HL-60 (cell line): ENCODE data around the gene FMNL3.
A peak's percentile ranks its signal among the peaks of the same experiment; 100 is the strongest.

ENCODE experiments used
- DNase-seq, 2 experiments: peaks; one replicate each; pipeline ENCODE4 v3.0.0-alpha.2; 2010 to 2020; ENCODE audit warnings: low read depth in 1 of 2, low spot score in 1 of 2
- H3K27ac ChIP-seq: fragments of 250-450 bp; sonication (Bioruptor Pico); replicated peaks from 2 replicates; pipeline ENCODE4 v1.5.1; 2020; ENCODE audit warnings: mild to moderate bottlenecking, moderate library complexity
- H3K27me3 ChIP-seq: fragments of 250-450 bp; sonication (Bioruptor Pico); 2 replicates; pipeline ENCODE4 v1.5.1; 2021; ENCODE audit warnings: mild to moderate bottlenecking, moderate library complexity; ENCODE audit not compliant: insufficient read depth, poor library complexity, severe bottlenecking
- H3K4me3 ChIP-seq: replicated peaks from 2 replicates; pipeline ENCODE4 v1.5.1; 2011; ENCODE audit warnings: mild to moderate bottlenecking, control low read depth, low read length; ENCODE audit not compliant: insufficient read depth
- GABPA ChIP-seq: IDR thresholded peaks from 2 replicates; pipeline ENCODE4 v1.6.1; 2012; ENCODE audit warnings: low read depth
- POLR2AphosphoS5 ChIP-seq: IDR thresholded peaks from 2 replicates; pipeline ENCODE4 v1.6.1; 2012; ENCODE audit warnings: low read depth
- SPI1 ChIP-seq: IDR thresholded peaks from 2 replicates; pipeline ENCODE4 v1.6.1; 2012; ENCODE audit warnings: low read depth, mild to moderate bottlenecking, borderline replicate concordance
- long read RNA-seq: library from polyadenylated mRNA; unstranded; transcript quantifications from one replicate; pipeline ENCODE4 v2.0.0, GENCODE V29; 2020
- TF ChIP-seq, protein P1 (sequence below): IDR thresholded peaks from one replicate; pipeline ENCODE4 v1.5.1; 2011; ENCODE audit warnings: low read length, control low read depth, inconsistent platforms; ENCODE audit not compliant: insufficient read depth
- TF ChIP-seq, protein P2 (sequence below): IDR thresholded peaks from 2 replicates; pipeline ENCODE4 v1.6.1; 2012; ENCODE audit warnings: low read depth; ENCODE audit not compliant: insufficient replicate concordance

The FMNL3 gene, protein sequence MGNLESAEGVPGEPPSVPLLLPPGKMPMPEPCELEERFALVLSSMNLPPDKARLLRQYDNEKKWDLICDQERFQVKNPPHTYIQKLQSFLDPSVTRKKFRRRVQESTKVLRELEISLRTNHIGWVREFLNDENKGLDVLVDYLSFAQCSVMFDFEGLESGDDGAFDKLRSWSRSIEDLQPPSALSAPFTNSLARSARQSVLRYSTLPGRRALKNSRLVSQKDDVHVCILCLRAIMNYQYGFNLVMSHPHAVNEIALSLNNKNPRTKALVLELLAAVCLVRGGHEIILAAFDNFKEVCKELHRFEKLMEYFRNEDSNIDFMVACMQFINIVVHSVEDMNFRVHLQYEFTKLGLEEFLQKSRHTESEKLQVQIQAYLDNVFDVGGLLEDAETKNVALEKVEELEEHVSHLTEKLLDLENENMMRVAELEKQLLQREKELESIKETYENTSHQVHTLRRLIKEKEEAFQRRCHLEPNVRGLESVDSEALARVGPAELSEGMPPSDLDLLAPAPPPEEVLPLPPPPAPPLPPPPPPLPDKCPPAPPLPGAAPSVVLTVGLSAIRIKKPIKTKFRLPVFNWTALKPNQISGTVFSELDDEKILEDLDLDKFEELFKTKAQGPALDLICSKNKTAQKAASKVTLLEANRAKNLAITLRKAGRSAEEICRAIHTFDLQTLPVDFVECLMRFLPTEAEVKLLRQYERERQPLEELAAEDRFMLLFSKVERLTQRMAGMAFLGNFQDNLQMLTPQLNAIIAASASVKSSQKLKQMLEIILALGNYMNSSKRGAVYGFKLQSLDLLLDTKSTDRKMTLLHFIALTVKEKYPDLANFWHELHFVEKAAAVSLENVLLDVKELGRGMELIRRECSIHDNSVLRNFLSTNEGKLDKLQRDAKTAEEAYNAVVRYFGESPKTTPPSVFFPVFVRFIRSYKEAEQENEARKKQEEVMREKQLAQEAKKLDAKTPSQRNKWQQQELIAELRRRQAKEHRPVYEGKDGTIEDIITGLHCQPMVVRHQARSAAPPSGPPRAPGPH
- long read RNA-seq: 0 reads

DNA sequence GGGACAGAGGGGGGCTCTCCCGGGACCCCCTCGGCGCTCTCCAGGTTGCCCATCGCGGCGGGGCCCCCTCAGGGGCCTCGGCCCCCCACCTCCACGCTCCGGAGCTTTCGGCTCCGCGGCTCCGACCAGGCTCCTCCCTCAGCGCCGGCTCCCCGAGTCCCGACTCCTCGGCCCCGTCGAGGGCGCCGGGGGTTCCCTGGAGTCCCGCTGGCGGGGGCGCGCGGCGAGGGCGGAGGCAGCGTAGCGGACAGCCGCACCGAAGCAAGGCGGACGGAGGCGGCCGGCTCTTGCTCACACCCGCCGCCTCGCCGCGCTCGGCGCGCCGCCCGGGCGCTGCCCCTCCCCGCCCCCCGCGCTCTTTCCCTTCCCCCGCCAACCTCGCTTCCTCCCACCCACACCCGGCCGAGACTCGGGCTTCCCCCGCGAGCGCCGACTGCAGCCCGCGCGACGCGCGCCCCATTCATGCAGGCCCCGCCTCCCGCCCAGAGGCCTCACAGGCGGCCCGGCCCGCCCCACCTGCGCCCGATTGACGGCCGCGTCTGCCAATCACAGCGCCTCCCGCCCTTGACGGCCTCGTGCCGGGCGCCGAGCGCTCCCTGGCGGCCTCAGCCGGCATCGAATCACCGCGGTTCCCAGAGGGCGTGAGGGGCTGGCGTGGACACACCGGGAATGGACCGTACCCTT lies at the start of gene FMNL3:
Gene FMNL3 (minus strand): TSS at position 278 of the 684 bp plus-strand sequence. CDS start 225 bp downstream, at position 53.
- peak within 1 kb of the TSS; percentile 81 for H3K4me3 ChIP-seq
- H3K27ac ChIP-seq: peak within 1 kb of the TSS; percentile 54
- H3K27me3 ChIP-seq: no peaks in the 10 kb centered on the region
- TF ChIP-seq, protein P1, sequence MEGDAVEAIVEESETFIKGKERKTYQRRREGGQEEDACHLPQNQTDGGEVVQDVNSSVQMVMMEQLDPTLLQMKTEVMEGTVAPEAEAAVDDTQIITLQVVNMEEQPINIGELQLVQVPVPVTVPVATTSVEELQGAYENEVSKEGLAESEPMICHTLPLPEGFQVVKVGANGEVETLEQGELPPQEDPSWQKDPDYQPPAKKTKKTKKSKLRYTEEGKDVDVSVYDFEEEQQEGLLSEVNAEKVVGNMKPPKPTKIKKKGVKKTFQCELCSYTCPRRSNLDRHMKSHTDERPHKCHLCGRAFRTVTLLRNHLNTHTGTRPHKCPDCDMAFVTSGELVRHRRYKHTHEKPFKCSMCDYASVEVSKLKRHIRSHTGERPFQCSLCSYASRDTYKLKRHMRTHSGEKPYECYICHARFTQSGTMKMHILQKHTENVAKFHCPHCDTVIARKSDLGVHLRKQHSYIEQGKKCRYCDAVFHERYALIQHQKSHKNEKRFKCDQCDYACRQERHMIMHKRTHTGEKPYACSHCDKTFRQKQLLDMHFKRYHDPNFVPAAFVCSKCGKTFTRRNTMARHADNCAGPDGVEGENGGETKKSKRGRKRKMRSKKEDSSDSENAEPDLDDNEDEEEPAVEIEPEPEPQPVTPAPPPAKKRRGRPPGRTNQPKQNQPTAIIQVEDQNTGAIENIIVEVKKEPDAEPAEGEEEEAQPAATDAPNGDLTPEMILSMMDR: peak; percentile 71
- TF ChIP-seq SPI1: no peak
- peak; percentile 92 to 96 for DNase-seq

DNA sequence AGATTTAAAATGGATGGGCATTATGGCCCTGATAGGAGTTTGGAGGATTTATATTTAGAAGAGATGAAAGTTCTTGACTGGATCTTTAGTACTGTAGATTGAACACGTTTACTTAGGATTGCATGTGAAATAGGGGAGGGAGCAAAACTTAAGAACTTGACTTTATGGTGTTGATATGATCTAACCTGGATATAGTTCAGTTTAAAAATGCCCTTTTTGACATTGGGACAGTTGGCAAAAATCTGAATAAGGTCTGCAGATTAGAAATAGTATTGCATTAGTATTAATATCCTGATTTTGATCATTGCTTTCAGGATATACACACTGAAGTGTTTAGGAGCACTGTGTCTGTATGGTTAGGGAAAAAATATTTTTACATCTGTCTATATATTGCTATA lies 43.8 kb upstream of the FMNL3 start:
- TF ChIP-seq POLR2AphosphoS5 (no peak), SPI1 (no peak), GABPA (no peak)
- TF ChIP-seq, protein P1: no peak
- TF ChIP-seq, protein P2, sequence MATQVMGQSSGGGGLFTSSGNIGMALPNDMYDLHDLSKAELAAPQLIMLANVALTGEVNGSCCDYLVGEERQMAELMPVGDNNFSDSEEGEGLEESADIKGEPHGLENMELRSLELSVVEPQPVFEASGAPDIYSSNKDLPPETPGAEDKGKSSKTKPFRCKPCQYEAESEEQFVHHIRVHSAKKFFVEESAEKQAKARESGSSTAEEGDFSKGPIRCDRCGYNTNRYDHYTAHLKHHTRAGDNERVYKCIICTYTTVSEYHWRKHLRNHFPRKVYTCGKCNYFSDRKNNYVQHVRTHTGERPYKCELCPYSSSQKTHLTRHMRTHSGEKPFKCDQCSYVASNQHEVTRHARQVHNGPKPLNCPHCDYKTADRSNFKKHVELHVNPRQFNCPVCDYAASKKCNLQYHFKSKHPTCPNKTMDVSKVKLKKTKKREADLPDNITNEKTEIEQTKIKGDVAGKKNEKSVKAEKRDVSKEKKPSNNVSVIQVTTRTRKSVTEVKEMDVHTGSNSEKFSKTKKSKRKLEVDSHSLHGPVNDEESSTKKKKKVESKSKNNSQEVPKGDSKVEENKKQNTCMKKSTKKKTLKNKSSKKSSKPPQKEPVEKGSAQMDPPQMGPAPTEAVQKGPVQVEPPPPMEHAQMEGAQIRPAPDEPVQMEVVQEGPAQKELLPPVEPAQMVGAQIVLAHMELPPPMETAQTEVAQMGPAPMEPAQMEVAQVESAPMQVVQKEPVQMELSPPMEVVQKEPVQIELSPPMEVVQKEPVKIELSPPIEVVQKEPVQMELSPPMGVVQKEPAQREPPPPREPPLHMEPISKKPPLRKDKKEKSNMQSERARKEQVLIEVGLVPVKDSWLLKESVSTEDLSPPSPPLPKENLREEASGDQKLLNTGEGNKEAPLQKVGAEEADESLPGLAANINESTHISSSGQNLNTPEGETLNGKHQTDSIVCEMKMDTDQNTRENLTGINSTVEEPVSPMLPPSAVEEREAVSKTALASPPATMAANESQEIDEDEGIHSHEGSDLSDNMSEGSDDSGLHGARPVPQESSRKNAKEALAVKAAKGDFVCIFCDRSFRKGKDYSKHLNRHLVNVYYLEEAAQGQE: no peak
- Histone ChIP-seq H3K27ac (peak overlapping the region; percentile 30), H3K4me3 (no peak overlapping the region), H3K27me3 (no peaks in the 10 kb centered on the region)
- DNase-seq: no peak

DNA sequence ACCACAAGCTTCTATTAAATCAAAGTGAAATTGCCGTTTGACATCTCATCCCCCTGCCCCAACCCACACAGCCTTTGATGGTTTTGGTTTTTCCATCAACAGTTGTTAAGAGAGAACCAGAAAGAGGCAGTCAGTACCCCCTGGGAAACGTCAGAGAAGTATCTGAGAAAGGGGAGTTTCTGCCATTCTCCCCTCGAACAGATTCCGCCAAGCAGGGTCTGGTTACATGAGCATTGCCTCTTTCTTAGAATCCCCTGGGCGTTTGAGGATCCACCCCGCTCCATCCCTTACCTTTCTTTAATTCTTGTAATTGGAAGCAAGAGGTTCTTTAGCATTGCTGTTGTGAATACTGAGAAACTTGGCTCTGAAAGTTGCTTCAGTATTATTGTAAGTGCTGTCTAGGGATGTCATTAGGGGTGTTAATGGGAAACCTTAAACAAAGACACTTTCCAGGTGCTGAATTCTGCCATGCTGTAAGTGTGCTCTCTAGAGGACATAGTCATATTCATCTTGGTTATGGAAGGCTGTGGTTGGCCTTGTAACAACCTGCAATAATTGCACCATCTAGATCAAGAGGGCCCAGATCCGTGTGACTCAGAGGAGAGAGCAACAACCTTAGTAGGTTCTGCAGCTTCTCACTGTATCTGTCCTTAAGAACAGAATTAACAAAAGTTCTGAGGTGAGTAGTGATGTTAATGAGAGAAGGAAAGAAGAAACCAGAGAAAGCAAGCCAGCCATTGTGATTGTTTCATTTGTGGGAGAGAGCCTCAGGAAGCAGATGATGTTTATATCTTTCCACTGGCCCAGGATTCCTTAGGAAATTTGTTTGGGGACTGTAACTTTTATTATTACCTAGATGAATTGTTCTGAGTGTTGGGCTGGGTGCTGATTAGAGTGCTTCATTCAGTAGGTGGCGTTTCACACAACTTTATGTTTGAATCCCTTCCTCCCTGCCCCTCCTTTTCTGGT lies 43.1 kb upstream of the FMNL3 start:
- peak; percentile 67 to 84 for DNase-seq
- Histone ChIP-seq H3K4me3 (no peak overlapping the region), H3K27me3 (no peaks in the 10 kb centered on the region), H3K27ac (peak overlapping the region; percentile 30)
- TF ChIP-seq SPI1: no peak
- TF ChIP-seq POLR2AphosphoS5: no peak; the same call in none of the 2 replicates
- TF ChIP-seq, protein P1: no peak
- no peak for TF ChIP-seq GABPA
- TF ChIP-seq, protein P2: peak; percentile 62
